GM23338 (cell line): ENCODE data around the gene ATP9A. TPM values are rescaled to one million over a fixed set of nuclear protein-coding genes. Genes with fewer than 3 reads are reported as not detected.

Experiments used
- ATAC-seq: fragments of 200-7000 bp; cut with Tn5 transposase; 3 replicates; pipeline ENCODE4 v1.9.1; 2020
- DNase-seq: peaks from one replicate; pipeline ENCODE4 v3.0.0-alpha.2; 2015; ENCODE audit warnings: low spot score
- H2AFZ ChIP-seq: fragments of 200-600 bp; sonication (generic); 2 replicates; pipeline ENCODE4 v1.8.0; 2016; ENCODE audit warnings: antibody characterized with exemption, mild to moderate bottlenecking, moderate library complexity
- H3F3A ChIP-seq: fragments of 200-600 bp; sonication (generic); replicated peaks from 2 replicates; pipeline ENCODE4 v1.8.0; 2017; ENCODE audit warnings: antibody characterized with exemption, mixed run types, low read depth
- H3K27ac ChIP-seq: fragments of 200-600 bp; sonication (generic); 2 replicates; pipeline ENCODE4 v1.6.1; 2016; ENCODE audit warnings: low read depth
- H3K27me3 ChIP-seq: fragments of 200-600 bp; sonication (generic); 2 replicates; pipeline ENCODE4 v1.8.0; 2016; ENCODE audit warnings: mild to moderate bottlenecking, mixed run types, moderate library complexity; ENCODE audit not compliant: insufficient read depth
- H3K36me3 ChIP-seq: fragments of 200-600 bp; sonication (generic); 2 replicates; pipeline ENCODE4 v1.8.0; 2016; ENCODE audit warnings: mild to moderate bottlenecking; ENCODE audit not compliant: insufficient read depth
- H3K4me1 ChIP-seq: fragments of 200-600 bp; sonication (generic); 2 replicates; pipeline ENCODE4 v1.8.0; 2016; ENCODE audit warnings: mild to moderate bottlenecking, moderate library complexity; ENCODE audit not compliant: insufficient read depth
- H3K4me2 ChIP-seq: fragments of 200-600 bp; sonication (generic); 2 replicates; pipeline ENCODE4 v1.7.1; 2017; ENCODE audit warnings: mixed run types
- H3K4me3 ChIP-seq: fragments of 200-600 bp; sonication (generic); 2 replicates; pipeline ENCODE4 v1.6.1; 2016; ENCODE audit warnings: mixed run types
- H3K79me2 ChIP-seq: fragments of 200-600 bp; sonication (generic); replicated peaks from 2 replicates; pipeline ENCODE4 v1.8.0; 2017; ENCODE audit warnings: mild to moderate bottlenecking; ENCODE audit not compliant: insufficient read depth
- H3K9me2 ChIP-seq: fragments of 200-600 bp; sonication (generic); 2 replicates; pipeline ENCODE4 v1.8.0; 2017; ENCODE audit not compliant: insufficient read depth
- H4K20me1 ChIP-seq: fragments of 200-600 bp; sonication (generic); replicated peaks from 2 replicates; pipeline ENCODE4 v1.8.0; 2017; ENCODE audit warnings: mild to moderate bottlenecking; ENCODE audit not compliant: insufficient read depth
- H3K27ac Mint-ChIP-seq: 2 replicates; pipeline ENCODE4 v1.8.0; 2020; ENCODE audit warnings: inconsistent platforms, mild to moderate bottlenecking, moderate library complexity, mixed read lengths
- H3K27me3 Mint-ChIP-seq: 3 replicates; pipeline ENCODE4 v1.8.0; 2022; ENCODE audit warnings: low read depth, mild to moderate bottlenecking, moderate library complexity, mixed read lengths, inconsistent platforms; ENCODE audit not compliant: insufficient read depth, poor library complexity
- H3K36me3 Mint-ChIP-seq: 3 replicates; pipeline ENCODE4 v1.8.0; 2021; ENCODE audit warnings: low read depth, mild to moderate bottlenecking, inconsistent platforms, moderate library complexity, mixed read lengths
- H3K4me1 Mint-ChIP-seq: 3 replicates; pipeline ENCODE4 v1.8.0; 2020; ENCODE audit warnings: mild to moderate bottlenecking, inconsistent platforms, mixed read lengths
- H3K4me3 Mint-ChIP-seq: 3 replicates; pipeline ENCODE4 v1.8.0; 2021; ENCODE audit warnings: moderate library complexity, mild to moderate bottlenecking, inconsistent platforms, mixed read lengths
- H3K9me3 Mint-ChIP-seq: 3 replicates; pipeline ENCODE4 v1.8.0; 2020; ENCODE audit warnings: moderate library complexity, mild to moderate bottlenecking, inconsistent platforms, mixed read lengths
- CREB1 ChIP-seq: fragments of 250-450 bp; sonication (Bioruptor Pico); IDR thresholded peaks from 2 replicates; pipeline ENCODE4 v1.5.0; 2020; ENCODE audit warnings: low read depth, mild to moderate bottlenecking, moderate library complexity
- EZH2 ChIP-seq: fragments of 200-600 bp; sonication (generic); IDR thresholded peaks from one replicate; pipeline ENCODE4 v1.8.0; 2017; ENCODE audit warnings: antibody characterized with exemption, mild to moderate bottlenecking, low read depth; ENCODE audit not compliant: unreplicated experiment
- EZH2phosphoT487 ChIP-seq: fragments of 200-600 bp; sonication (generic); IDR thresholded peaks from one replicate; pipeline ENCODE4 v1.8.1; 2018; ENCODE audit warnings: antibody characterized with exemption; ENCODE audit not compliant: unreplicated experiment
- JUNB ChIP-seq: IDR thresholded peaks from one replicate; pipeline ENCODE4 v1.6.1; 2016; ENCODE audit warnings: antibody characterized with exemption; ENCODE audit not compliant: unreplicated experiment
- POLR2AphosphoS5 ChIP-seq: IDR thresholded peaks from 2 replicates; pipeline ENCODE4 v1.6.1; 2016; ENCODE audit warnings: antibody characterized with exemption, low read depth
- STAT1 ChIP-seq: IDR thresholded peaks from one replicate; pipeline ENCODE4 v1.6.1; 2016; ENCODE audit warnings: antibody characterized with exemption; ENCODE audit not compliant: unreplicated experiment
- ZNF114 ChIP-seq: fragments of 250-450 bp; sonication (Bioruptor Pico); IDR thresholded peaks from 2 replicates; pipeline ENCODE4 v1.5.0; 2020; ENCODE audit warnings: mild to moderate bottlenecking, moderate library complexity
- ZNF331 ChIP-seq: fragments of 250-450 bp; sonication (Bioruptor Pico); IDR thresholded peaks from 2 replicates; pipeline ENCODE4 v1.5.0; 2020; ENCODE audit warnings: low read depth, mild to moderate bottlenecking, moderate library complexity
- polyA plus RNA-seq: library from polyadenylated mRNA; unstranded; fragments of >200 nt; fragmentation: Nextera tagmentation; extraction: Ambion mirVana; gene quantifications from 2 replicates; pipeline ENCODE4 v1.2.1, GENCODE V29; 2016
- total RNA-seq: library from RNA; depleted of rRNA; stranded (reverse); fragments of >200 nt; shearing (Covaris generic); gene quantifications from 2 replicates; pipeline ENCODE4 v1.2.3, GENCODE V29; 2014
- TF ChIP-seq, protein P1 (sequence below): fragments of 250-450 bp; sonication (Bioruptor Pico); IDR thresholded peaks from 2 replicates; pipeline ENCODE4 v1.5.0; 2020; ENCODE audit warnings: mild to moderate bottlenecking, moderate library complexity
- TF ChIP-seq, protein P2 (sequence below), 2 experiments: fragments of 200-600 bp in 1 of 2; sonication (generic) in 1 of 2; conservative IDR thresholded peaks; 2 replicates each; pipeline versions ENCODE4 v1.5.1 to v1.6.1; 2016 to 2017; ENCODE audit warnings: antibody characterized with exemption in 2 of 2, low read depth in 2 of 2, mild to moderate bottlenecking in 2 of 2, moderate library complexity in 1 of 2
- TF ChIP-seq, protein P3 (sequence below): IDR thresholded peaks from one replicate; pipeline ENCODE4 v1.6.1; 2018; ENCODE audit warnings: antibody characterized with exemption; ENCODE audit not compliant: unreplicated experiment

The ATP9A gene
- total and polyA plus RNA-seq, 2 experiments from 2014 or later, result 0.94 to 5.9 TPM

DNA sequence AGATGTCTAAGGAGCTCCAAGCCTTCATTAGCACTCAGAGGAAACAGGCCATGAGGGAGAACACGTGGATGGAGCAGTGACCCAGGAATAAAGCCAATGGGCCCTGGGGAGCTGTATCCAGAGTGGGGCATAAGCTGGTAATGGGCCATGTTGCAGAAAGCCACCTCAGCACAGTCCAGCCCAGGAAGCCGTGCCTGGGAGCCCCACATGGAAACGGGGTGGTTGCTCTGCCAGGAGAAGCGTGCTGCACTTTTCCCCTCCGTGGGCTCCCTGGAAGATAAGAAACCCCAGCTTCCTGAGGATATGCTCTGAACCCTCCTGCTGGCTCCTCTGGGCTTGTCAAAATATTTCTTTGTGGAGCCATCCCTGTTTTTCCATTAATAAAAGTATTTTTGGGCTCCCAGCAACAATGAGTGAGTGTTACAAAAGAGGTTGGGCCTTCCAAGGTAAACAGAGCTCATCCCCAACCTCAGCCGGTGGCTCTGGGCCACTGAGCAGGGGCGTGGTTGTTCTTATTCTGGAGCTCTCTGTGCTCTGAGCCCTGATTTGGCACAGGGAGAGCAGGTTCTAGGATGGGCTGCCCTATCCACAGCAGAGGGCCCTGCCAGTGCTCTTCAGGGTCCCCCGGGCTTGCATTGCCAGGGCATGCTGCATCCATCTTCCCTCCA, 194.5 kb downstream of the ATP9A start:
- Histone ChIP-seq H4K20me1 (no peaks in the 10 kb centered on the region), H3K4me3 (no peak overlapping the region), H3K4me2 (no peak overlapping the region), H3K79me2 (no peaks in the 10 kb centered on the region), H3K4me1 (no peaks in the 10 kb centered on the region), H3K27me3 (no peaks in the 10 kb centered on the region), H3K27ac (no peak overlapping the region), H2AFZ (no peak overlapping the region), H3F3A (no peaks in the 10 kb centered on the region), H3K9me2 (no peaks in the 10 kb centered on the region), H3K36me3 (no peaks in the 10 kb centered on the region)
- ATAC-seq, result no peak
- Mint-ChIP-seq H3K4me1 (no peaks in the 10 kb centered on the region; the same call in 2 of the 3 replicates), H3K27me3 (peaks cover 6% of the 10 kb centered on the region), H3K4me3 (no peak overlapping the region), H3K27ac (no peak overlapping the region), H3K9me3 (peaks cover 6% of the 10 kb centered on the region; the same call in 2 of the 3 replicates), H3K36me3 (no peaks in the 10 kb centered on the region)
- TF ChIP-seq ZNF114 (CRISPR knock-in tag) (no peak), CREB1 (no peak), EZH2phosphoT487 (no peak)
- DNase-seq, result no peak

DNA sequence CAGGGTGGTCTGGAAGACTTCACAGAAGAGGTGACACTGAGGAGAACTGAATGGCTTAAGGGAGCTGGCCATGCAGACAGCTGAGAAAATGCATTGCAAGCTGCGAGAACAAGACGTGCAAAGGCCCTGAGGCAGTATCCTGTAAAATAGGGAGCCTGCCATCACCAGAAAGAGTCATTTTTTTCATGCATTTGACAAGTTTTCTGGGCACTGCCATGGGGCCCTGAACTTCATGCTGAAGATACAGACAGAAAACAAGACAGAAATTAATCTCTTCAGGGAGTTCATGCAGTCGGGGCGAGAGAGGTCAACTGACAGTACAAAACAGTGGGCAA, 196.8 kb downstream of the ATP9A start:
- H3K36me3 Mint-ChIP-seq, result no peaks in the 10 kb centered on the region
- no peak overlapping the region for H3K27ac ChIP-seq
- no peak overlapping the region for H2AFZ ChIP-seq
- peaks cover 10% of the 10 kb centered on the region for H3K27me3 Mint-ChIP-seq
- no peaks in the 10 kb centered on the region for H3K4me1 ChIP-seq
- no peak for ATAC-seq
- no peak overlapping the region for H3K4me2 ChIP-seq
- no peak for TF ChIP-seq CREB1
- TF ChIP-seq POLR2AphosphoS5, result no peak
- TF ChIP-seq, protein P1, sequence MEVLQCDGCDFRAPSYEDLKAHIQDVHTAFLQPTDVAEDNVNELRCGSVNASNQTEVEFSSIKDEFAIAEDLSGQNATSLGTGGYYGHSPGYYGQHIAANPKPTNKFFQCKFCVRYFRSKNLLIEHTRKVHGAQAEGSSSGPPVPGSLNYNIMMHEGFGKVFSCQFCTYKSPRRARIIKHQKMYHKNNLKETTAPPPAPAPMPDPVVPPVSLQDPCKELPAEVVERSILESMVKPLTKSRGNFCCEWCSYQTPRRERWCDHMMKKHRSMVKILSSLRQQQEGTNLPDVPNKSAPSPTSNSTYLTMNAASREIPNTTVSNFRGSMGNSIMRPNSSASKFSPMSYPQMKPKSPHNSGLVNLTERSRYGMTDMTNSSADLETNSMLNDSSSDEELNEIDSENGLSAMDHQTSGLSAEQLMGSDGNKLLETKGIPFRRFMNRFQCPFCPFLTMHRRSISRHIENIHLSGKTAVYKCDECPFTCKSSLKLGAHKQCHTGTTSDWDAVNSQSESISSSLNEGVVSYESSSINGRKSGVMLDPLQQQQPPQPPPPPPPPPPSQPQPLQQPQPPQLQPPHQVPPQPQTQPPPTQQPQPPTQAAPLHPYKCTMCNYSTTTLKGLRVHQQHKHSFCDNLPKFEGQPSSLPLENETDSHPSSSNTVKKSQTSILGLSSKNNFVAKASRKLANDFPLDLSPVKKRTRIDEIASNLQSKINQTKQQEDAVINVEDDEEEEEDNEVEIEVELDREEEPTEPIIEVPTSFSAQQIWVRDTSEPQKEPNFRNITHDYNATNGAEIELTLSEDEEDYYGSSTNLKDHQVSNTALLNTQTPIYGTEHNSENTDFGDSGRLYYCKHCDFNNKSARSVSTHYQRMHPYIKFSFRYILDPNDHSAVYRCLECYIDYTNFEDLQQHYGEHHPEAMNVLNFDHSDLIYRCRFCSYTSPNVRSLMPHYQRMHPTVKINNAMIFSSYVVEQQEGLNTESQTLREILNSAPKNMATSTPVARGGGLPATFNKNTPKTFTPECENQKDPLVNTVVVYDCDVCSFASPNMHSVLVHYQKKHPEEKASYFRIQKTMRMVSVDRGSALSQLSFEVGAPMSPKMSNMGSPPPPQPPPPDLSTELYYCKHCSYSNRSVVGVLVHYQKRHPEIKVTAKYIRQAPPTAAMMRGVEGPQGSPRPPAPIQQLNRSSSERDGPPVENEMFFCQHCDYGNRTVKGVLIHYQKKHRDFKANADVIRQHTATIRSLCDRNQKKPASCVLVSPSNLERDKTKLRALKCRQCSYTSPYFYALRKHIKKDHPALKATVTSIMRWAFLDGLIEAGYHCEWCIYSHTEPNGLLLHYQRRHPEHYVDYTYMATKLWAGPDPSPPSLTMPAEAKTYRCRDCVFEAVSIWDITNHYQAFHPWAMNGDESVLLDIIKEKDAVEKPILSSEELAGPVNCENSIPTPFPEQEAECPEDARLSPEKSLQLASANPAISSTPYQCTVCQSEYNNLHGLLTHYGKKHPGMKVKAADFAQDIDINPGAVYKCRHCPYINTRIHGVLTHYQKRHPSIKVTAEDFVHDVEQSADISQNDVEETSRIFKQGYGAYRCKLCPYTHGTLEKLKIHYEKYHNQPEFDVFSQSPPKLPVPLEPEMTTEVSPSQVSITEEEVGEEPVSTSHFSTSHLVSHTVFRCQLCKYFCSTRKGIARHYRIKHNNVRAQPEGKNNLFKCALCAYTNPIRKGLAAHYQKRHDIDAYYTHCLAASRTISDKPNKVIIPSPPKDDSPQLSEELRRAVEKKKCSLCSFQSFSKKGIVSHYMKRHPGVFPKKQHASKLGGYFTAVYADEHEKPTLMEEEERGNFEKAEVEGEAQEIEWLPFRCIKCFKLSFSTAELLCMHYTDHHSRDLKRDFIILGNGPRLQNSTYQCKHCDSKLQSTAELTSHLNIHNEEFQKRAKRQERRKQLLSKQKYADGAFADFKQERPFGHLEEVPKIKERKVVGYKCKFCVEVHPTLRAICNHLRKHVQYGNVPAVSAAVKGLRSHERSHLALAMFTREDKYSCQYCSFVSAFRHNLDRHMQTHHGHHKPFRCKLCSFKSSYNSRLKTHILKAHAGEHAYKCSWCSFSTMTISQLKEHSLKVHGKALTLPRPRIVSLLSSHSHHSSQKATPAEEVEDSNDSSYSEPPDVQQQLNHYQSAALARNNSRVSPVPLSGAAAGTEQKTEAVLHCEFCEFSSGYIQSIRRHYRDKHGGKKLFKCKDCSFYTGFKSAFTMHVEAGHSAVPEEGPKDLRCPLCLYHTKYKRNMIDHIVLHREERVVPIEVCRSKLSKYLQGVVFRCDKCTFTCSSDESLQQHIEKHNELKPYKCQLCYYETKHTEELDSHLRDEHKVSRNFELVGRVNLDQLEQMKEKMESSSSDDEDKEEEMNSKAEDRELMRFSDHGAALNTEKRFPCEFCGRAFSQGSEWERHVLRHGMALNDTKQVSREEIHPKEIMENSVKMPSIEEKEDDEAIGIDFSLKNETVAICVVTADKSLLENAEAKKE (CRISPR knock-in tag), result no peak
- TF ChIP-seq, protein P2, sequence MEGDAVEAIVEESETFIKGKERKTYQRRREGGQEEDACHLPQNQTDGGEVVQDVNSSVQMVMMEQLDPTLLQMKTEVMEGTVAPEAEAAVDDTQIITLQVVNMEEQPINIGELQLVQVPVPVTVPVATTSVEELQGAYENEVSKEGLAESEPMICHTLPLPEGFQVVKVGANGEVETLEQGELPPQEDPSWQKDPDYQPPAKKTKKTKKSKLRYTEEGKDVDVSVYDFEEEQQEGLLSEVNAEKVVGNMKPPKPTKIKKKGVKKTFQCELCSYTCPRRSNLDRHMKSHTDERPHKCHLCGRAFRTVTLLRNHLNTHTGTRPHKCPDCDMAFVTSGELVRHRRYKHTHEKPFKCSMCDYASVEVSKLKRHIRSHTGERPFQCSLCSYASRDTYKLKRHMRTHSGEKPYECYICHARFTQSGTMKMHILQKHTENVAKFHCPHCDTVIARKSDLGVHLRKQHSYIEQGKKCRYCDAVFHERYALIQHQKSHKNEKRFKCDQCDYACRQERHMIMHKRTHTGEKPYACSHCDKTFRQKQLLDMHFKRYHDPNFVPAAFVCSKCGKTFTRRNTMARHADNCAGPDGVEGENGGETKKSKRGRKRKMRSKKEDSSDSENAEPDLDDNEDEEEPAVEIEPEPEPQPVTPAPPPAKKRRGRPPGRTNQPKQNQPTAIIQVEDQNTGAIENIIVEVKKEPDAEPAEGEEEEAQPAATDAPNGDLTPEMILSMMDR (conservative IDR thresholded peaks at IDR 0.05; ENCODE audit: low read depth in 2 of 2), result no peak
- no peak for TF ChIP-seq ZNF331
- no peak for TF ChIP-seq EZH2
- TF ChIP-seq, protein P3, sequence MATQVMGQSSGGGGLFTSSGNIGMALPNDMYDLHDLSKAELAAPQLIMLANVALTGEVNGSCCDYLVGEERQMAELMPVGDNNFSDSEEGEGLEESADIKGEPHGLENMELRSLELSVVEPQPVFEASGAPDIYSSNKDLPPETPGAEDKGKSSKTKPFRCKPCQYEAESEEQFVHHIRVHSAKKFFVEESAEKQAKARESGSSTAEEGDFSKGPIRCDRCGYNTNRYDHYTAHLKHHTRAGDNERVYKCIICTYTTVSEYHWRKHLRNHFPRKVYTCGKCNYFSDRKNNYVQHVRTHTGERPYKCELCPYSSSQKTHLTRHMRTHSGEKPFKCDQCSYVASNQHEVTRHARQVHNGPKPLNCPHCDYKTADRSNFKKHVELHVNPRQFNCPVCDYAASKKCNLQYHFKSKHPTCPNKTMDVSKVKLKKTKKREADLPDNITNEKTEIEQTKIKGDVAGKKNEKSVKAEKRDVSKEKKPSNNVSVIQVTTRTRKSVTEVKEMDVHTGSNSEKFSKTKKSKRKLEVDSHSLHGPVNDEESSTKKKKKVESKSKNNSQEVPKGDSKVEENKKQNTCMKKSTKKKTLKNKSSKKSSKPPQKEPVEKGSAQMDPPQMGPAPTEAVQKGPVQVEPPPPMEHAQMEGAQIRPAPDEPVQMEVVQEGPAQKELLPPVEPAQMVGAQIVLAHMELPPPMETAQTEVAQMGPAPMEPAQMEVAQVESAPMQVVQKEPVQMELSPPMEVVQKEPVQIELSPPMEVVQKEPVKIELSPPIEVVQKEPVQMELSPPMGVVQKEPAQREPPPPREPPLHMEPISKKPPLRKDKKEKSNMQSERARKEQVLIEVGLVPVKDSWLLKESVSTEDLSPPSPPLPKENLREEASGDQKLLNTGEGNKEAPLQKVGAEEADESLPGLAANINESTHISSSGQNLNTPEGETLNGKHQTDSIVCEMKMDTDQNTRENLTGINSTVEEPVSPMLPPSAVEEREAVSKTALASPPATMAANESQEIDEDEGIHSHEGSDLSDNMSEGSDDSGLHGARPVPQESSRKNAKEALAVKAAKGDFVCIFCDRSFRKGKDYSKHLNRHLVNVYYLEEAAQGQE, result no peak
- TF ChIP-seq STAT1, result no peak
- TF ChIP-seq JUNB, result no peak
- TF ChIP-seq ZNF114 (CRISPR knock-in tag), result no peak
- H3K9me3 Mint-ChIP-seq, result peaks cover 6% of the 10 kb centered on the region; the same call in 2 of the 3 replicates
- no peak overlapping the region for H3K4me3 Mint-ChIP-seq
- H3K4me3 ChIP-seq, result no peak overlapping the region
- H3K9me2 ChIP-seq, result no peaks in the 10 kb centered on the region
- no peak overlapping the region for H3K27ac Mint-ChIP-seq
- no peaks in the 10 kb centered on the region for H3F3A ChIP-seq
- no peak for DNase-seq
- H3K36me3 ChIP-seq, result no peaks in the 10 kb centered on the region
- no peaks in the 10 kb centered on the region for H4K20me1 ChIP-seq
- H3K27me3 ChIP-seq, result no peaks in the 10 kb centered on the region
- no peaks in the 10 kb centered on the region for H3K4me1 Mint-ChIP-seq
- no peaks in the 10 kb centered on the region for H3K79me2 ChIP-seq
